GM12875 (cell line): Measurements from ENCODE around the gene PCGF2.

ENCODE experiments used
- H3K4me3 ChIP-seq: one replicate; pipeline ENCODE4 v1.5.1; 2011; ENCODE audit warnings: low read depth, low read length, control low read depth
- TF ChIP-seq, protein P1 (sequence below): IDR thresholded peaks from 2 replicates; pipeline ENCODE4 v1.5.1; 2011; ENCODE audit warnings: low read depth, mild to moderate bottlenecking, control low read depth, inconsistent platforms, low read length, moderate library complexity, borderline replicate concordance; ENCODE audit not compliant: insufficient read depth

The PCGF2 gene

DNA sequence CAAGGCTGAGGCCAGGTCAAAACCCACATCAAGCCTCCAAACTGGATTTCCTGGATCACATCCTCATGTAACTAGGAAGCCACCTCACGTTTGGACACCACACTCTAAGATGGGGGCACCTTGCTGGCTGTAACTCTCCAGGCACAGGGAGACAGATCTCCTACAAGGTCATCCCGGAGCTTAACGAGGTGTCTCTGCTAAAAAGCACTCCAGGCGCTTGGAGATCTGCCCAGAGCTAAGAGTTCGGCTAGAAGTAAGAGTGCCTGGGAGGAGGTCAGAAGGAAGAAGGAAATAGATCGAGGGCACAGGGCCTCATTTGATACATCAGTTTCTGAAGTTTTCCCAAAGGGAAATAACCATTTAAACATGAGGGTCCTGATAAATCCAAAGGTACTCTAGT is 20.3 kb upstream of the PCGF2 start:
- no peak overlapping the region for H3K4me3 ChIP-seq
- TF ChIP-seq, protein P1, sequence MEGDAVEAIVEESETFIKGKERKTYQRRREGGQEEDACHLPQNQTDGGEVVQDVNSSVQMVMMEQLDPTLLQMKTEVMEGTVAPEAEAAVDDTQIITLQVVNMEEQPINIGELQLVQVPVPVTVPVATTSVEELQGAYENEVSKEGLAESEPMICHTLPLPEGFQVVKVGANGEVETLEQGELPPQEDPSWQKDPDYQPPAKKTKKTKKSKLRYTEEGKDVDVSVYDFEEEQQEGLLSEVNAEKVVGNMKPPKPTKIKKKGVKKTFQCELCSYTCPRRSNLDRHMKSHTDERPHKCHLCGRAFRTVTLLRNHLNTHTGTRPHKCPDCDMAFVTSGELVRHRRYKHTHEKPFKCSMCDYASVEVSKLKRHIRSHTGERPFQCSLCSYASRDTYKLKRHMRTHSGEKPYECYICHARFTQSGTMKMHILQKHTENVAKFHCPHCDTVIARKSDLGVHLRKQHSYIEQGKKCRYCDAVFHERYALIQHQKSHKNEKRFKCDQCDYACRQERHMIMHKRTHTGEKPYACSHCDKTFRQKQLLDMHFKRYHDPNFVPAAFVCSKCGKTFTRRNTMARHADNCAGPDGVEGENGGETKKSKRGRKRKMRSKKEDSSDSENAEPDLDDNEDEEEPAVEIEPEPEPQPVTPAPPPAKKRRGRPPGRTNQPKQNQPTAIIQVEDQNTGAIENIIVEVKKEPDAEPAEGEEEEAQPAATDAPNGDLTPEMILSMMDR = no peak

DNA sequence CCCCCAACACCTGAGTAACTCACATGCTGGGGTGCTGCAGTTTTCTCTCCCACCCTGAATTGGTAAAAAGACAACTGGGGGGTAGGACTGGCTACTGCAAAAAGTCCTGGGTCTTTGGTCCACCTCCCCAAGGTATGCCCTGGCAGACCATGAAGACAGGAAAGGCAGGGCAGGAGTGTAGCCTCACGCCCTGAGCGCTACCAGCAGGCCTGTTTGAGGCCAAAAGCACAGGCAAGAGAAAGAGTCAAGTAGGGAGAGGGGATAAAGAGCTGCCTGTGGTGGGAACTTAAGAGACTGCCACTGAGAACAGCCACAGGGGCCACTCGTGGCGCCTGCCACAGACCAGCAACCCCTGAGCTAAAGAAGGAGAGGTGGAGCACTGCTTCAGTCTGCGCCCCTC is 18.2 kb upstream of the PCGF2 start:
- H3K4me3 ChIP-seq = no peak overlapping the region
- TF ChIP-seq, protein P1 = no peak

DNA sequence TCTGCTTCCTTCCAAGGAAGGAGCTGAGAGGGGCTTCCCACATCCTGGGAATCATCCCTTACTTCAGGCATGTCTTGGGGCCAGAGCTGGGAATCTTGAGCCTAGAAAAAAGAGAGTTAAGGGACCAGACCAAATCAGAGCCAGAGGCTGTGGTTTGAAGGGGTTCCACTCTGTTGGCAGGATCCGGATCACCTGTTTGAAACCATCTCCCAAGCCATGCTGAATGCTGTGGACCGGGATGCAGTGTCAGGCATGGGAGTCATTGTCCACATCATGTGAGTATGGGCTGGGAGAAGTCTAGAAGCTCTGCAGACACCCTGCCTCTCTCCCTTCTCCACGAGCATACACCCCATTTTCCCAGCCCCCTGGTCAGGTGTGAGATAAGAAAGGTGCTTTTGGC is 14.1 kb upstream of the PCGF2 start:
- H3K4me3 ChIP-seq = no peak overlapping the region
- TF ChIP-seq, protein P1 = no peak

DNA sequence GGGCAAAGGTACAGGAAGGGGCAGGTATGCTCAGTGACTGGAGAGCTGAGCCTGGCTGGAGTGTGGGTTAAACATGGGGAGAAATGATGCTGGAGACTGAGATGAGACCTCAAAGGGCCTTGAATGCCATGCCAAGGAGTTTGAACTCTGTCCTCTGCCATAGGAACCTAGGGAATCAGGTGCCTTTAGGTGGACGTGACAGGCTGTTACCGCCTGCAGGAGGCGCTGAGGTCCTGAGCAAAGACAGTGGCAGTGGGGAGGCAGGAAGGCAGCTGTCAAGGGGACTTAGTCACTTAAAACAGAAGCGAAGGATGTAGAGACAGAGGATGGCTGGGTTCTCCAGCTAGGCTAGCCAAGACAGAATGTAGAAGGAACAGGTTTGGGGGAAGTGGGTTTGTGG is 13.5 kb upstream of the PCGF2 start:
- H3K4me3 ChIP-seq = no peak overlapping the region
- TF ChIP-seq, protein P1 = peak; percentile 36

DNA sequence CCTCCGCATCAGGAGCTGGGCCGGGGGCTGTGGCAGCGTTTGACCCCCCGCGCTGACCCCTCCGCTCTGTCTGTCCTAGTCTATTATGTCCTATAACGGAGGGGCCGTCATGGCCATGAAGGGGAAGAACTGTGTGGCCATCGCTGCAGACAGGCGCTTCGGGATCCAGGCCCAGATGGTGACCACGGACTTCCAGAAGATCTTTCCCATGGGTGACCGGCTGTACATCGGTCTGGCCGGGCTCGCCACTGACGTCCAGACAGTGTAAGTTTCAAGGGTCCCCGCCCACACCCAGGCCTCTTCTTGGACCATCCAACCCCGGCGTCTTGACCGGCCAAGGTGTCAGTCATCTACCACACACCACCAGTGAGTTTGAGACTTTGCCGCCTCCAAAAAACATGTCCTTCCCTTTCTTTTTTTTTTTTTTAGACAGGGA is 5.0 kb upstream of the PCGF2 start:
- TF ChIP-seq, protein P1 = no peak
- H3K4me3 ChIP-seq = peak overlapping the region; percentile 87

DNA sequence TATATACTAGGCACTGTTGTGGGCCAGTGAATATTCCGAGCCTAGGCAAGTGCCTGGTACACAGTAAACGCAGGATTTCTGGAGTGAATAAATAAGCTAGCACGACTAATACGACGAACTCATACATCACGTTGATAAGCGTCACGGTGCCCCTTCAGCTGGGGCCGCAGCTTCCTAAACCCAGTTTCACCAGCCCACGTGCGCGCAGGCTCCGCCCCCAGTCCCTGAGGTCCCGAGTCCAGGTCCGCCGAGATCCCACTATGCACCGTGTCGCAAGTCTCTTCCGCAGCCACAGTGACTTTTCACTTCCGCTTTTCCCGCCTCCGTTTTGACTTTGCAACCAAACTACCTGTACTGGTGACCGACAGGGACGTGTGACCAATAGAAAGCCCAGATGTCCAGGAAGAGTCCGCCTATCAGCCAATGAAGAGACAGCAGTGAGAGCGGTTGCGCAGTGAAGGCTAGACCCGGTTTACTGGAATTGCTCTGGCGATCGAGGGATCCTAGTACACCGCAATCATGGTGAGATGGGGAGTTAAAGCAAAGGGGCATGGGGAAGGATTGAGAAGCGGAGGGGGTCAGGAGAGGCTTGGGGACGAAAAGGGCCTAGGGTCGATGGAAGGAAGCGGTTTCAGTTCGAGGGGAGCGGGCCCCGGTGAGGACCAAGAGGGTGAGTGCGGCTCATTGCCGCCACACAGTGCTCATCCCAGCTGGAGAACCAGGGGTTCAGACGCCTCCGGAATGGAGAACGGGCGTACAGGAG is 4.4 kb upstream of the PCGF2 start, which contains the start of gene PSMB3:
Gene PSMB3, plus strand, starts transcription at position 434 of the 763 bp plus-strand sequence. Its CDS starts 86 bp downstream, at position 520.
- H3K4me3 ChIP-seq = peak within 1 kb of the TSS; percentile 87
- TF ChIP-seq, protein P1 = no peak

DNA sequence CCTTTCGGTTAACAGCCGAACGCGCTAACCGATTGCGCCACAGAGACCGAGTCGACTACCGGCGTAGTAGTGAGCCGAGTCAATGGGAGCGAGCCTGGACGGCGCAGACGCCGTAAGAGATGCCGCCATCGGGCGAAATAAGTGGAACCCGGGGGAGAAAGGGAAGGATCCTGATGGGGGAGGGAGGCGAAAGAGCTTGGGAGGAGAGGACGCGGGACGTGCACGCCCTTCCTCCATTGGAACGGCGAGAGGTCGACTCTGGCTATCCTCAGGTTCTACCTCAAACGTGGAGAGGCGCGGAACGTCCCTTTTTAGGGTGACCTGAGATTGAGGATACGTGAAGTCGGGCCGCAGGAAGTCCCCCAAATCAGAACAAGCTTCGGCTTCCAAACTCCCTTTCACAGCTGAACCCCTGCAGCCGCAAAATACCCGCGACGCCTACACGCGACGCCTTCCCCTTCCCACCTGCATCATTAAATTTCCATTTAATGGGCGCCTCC is 3.7 kb upstream of the PCGF2 start:
- H3K4me3 ChIP-seq = peak overlapping the region; percentile 71
- TF ChIP-seq, protein P1 = no peak
